Measurements from ENCODE around the gene AVL9. TPM values are rescaled to one million over a fixed set of nuclear protein-coding genes. Genes with fewer than 3 reads are reported as not detected.

AVL9 gene
- total and polyA plus RNA-seq, 2 donors (not counting 1 experiment from before 2014, with no cell fraction given), result 16.7 to 52.4 TPM

DNA sequence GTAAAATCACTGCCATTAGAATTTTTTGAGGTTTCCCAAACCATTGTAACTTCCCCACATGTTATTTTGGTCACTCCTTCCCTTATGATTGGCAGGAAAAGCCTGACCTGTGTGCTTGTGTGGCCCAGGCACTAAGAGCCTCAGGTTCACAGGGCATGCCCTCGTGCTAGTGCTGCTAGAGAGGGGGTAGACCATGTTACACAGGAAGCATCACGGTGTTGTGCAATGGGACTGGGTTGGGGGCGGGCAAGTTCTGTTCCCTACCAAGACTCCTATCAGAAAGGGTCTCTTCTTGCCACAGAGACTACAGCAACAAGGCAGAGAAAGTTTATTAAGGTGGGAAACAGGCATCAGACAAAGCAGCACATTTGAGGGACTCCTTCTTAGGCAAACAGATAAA lies 37.3 kb upstream of the AVL9 start:
- no peak for DNase-seq (ENCODE audit: low read depth in 2 of 2)

DNA sequence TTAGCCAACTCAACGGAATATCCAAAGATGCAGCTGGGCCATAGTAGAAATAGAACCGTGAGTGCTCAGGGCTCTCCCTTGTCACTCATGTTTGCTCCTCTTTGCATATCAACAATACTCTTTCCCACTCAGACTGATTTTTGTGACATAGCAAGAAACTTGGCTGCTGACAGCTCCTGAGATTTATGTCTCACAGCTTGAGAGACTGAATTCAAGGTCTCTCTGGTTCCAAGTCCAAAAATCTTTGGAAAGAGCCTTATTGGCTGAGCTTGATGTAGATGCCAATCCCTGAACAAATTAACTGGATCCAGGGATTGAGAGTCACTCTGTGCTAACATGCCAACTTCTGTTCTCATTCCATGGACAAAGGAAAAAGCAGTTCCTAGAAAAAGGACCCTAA lies 35.5 kb upstream of the AVL9 start:
- H3K4me2 ChIP-seq (ENCODE audit: extremely low read depth, insufficient read depth, low read length), result no peak overlapping the region
- H3K27me3 ChIP-seq (ENCODE audit: control insufficient read depth, insufficient read depth, low read length), result no peaks in the 10 kb centered on the region
- no peaks in the 10 kb centered on the region for H3K36me3 ChIP-seq (ENCODE audit: control insufficient read depth, insufficient read depth, low read length)
- H2AFZ ChIP-seq (ENCODE audit: low read length), result no peak overlapping the region
- no peak overlapping the region for H3K4me3 ChIP-seq (replicated peaks in 1 of 4; ENCODE audit: control extremely low read depth in 1 of 4, insufficient read depth in 1 of 4, low read depth in 3 of 4, low read length in 4 of 4)
- no peaks in the 10 kb centered on the region for H3K4me1 ChIP-seq (ENCODE audit: control insufficient read depth, extremely low read depth, insufficient read depth, low read length)
- no peaks in the 10 kb centered on the region for H3K79me2 ChIP-seq (ENCODE audit: control insufficient read depth, insufficient read depth, low read length)
- H3K27ac ChIP-seq (ENCODE audit: insufficient read depth, low read length), result no peak overlapping the region
- no peaks in the 10 kb centered on the region for H4K20me1 ChIP-seq (ENCODE audit: control insufficient read depth, extremely low read depth, insufficient read depth, low read length)
- H3K9me3 ChIP-seq (ENCODE audit: control insufficient read depth, insufficient read depth, low read depth, low read length), result no peaks in the 10 kb centered on the region
- no peak for DNase-seq (ENCODE audit: low read depth in 2 of 2)
- no peak overlapping the region for H3K9ac ChIP-seq (ENCODE audit: insufficient read depth, low read length)
- TF ChIP-seq, protein P1, sequence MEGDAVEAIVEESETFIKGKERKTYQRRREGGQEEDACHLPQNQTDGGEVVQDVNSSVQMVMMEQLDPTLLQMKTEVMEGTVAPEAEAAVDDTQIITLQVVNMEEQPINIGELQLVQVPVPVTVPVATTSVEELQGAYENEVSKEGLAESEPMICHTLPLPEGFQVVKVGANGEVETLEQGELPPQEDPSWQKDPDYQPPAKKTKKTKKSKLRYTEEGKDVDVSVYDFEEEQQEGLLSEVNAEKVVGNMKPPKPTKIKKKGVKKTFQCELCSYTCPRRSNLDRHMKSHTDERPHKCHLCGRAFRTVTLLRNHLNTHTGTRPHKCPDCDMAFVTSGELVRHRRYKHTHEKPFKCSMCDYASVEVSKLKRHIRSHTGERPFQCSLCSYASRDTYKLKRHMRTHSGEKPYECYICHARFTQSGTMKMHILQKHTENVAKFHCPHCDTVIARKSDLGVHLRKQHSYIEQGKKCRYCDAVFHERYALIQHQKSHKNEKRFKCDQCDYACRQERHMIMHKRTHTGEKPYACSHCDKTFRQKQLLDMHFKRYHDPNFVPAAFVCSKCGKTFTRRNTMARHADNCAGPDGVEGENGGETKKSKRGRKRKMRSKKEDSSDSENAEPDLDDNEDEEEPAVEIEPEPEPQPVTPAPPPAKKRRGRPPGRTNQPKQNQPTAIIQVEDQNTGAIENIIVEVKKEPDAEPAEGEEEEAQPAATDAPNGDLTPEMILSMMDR (conservative IDR thresholded peaks at IDR 0.05 in 1 of 2, IDR thresholded peaks at IDR 0.05 in 1 of 2; ENCODE audit: low read depth in 1 of 2, low read length in 2 of 2), result no peak
- no peak for TF ChIP-seq EZH2 (IDR thresholded peaks at IDR 0.05; ENCODE audit: low read length, missing control alignments)

More for the DNA sequence above, 37.3 kb upstream of the AVL9 start:
- no peaks in the 10 kb centered on the region for H4K20me1 ChIP-seq (ENCODE audit: control insufficient read depth, extremely low read depth, insufficient read depth, low read length)
- no peaks in the 10 kb centered on the region for H3K79me2 ChIP-seq (ENCODE audit: control insufficient read depth, insufficient read depth, low read length)
- H3K4me2 ChIP-seq (ENCODE audit: extremely low read depth, insufficient read depth, low read length), result no peak overlapping the region
- no peak overlapping the region for H3K27ac ChIP-seq (ENCODE audit: insufficient read depth, low read length)
- no peak overlapping the region for H3K4me3 ChIP-seq (replicated peaks in 1 of 4; ENCODE audit: control extremely low read depth in 1 of 4, insufficient read depth in 1 of 4, low read depth in 3 of 4, low read length in 4 of 4)
- H3K9ac ChIP-seq (ENCODE audit: insufficient read depth, low read length), result no peak overlapping the region
- no peak for TF ChIP-seq EZH2 (IDR thresholded peaks at IDR 0.05; ENCODE audit: low read length, missing control alignments)
- TF ChIP-seq, protein P1 (conservative IDR thresholded peaks at IDR 0.05 in 1 of 2, IDR thresholded peaks at IDR 0.05 in 1 of 2; ENCODE audit: low read depth in 1 of 2, low read length in 2 of 2), result no peak
- H3K4me1 ChIP-seq (ENCODE audit: control insufficient read depth, extremely low read depth, insufficient read depth, low read length), result no peaks in the 10 kb centered on the region
- H3K9me3 ChIP-seq (ENCODE audit: control insufficient read depth, insufficient read depth, low read depth, low read length), result no peaks in the 10 kb centered on the region
- H2AFZ ChIP-seq (ENCODE audit: low read length), result no peak overlapping the region
- no peaks in the 10 kb centered on the region for H3K27me3 ChIP-seq (ENCODE audit: control insufficient read depth, insufficient read depth, low read length)
- H3K36me3 ChIP-seq (ENCODE audit: control insufficient read depth, insufficient read depth, low read length), result no peaks in the 10 kb centered on the region

DNA sequence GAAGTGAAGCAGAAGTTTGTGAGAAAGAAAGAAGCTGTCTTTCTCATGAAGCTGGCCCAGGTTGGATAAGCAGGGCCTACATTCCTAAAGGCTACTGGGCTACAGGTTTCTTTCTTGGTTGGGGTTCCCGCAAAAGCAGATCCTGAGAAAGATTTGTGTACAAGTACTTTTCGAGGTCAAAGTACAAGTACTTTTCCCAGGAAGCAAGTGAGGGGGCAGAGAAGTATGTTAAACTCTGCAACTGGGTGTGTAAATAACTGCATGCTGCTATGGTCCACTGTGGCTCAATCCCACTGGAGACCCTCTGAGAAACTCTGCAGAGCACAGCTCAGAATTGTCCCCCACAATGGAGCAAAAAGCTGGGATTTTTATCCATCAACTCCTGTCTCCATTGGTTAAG lies 33.8 kb upstream of the AVL9 start:
- H2AFZ ChIP-seq (ENCODE audit: low read length), result no peak overlapping the region
- no peaks in the 10 kb centered on the region for H4K20me1 ChIP-seq (ENCODE audit: control insufficient read depth, extremely low read depth, insufficient read depth, low read length)
- no peaks in the 10 kb centered on the region for H3K9me3 ChIP-seq (ENCODE audit: control insufficient read depth, insufficient read depth, low read depth, low read length)
- no peak for DNase-seq (ENCODE audit: low read depth in 2 of 2)
- H3K79me2 ChIP-seq (ENCODE audit: control insufficient read depth, insufficient read depth, low read length), result no peaks in the 10 kb centered on the region
- H3K9ac ChIP-seq (ENCODE audit: insufficient read depth, low read length), result no peak overlapping the region
- H3K27me3 ChIP-seq (ENCODE audit: control insufficient read depth, insufficient read depth, low read length), result no peaks in the 10 kb centered on the region
- H3K4me3 ChIP-seq (replicated peaks in 1 of 4; ENCODE audit: control extremely low read depth in 1 of 4, insufficient read depth in 1 of 4, low read depth in 3 of 4, low read length in 4 of 4), result no peak overlapping the region
- H3K4me2 ChIP-seq (ENCODE audit: extremely low read depth, insufficient read depth, low read length), result no peak overlapping the region
- TF ChIP-seq EZH2 (IDR thresholded peaks at IDR 0.05; ENCODE audit: low read length, missing control alignments), result no peak
- TF ChIP-seq, protein P1 (conservative IDR thresholded peaks at IDR 0.05 in 1 of 2, IDR thresholded peaks at IDR 0.05 in 1 of 2; ENCODE audit: low read depth in 1 of 2, low read length in 2 of 2), result no peak
- no peak overlapping the region for H3K27ac ChIP-seq (ENCODE audit: insufficient read depth, low read length)
- no peaks in the 10 kb centered on the region for H3K36me3 ChIP-seq (ENCODE audit: control insufficient read depth, insufficient read depth, low read length)
- no peaks in the 10 kb centered on the region for H3K4me1 ChIP-seq (ENCODE audit: control insufficient read depth, extremely low read depth, insufficient read depth, low read length)

All from fibroblast of lung (primary cell).